Glutamatergic neuron (in vitro differentiated cells): ENCODE measurements around the gene PDE4DIP. TPM values are rescaled to one million over a fixed set of nuclear protein-coding genes. Genes with fewer than 3 reads are reported as not detected.
"Not testable (repeated sequence)": the region's sequence is repeated elsewhere in the genome, so short reads cannot be mapped to it uniquely, and the experiment has no call there.

Source experiments
- DNase-seq: peaks from one replicate; pipeline ENCODE4 v3.0.0; 2022
- H3K27ac Mint-ChIP-seq: one replicate; pipeline ENCODE4 v1.8.0; 2020; ENCODE audit warnings: mild to moderate bottlenecking, mixed read lengths, inconsistent platforms; ENCODE audit not compliant: unreplicated experiment
- H3K27me3 Mint-ChIP-seq: one replicate; pipeline ENCODE4 v1.8.0; 2020; ENCODE audit warnings: mild to moderate bottlenecking, moderate library complexity, mixed read lengths, inconsistent platforms; ENCODE audit not compliant: unreplicated experiment
- H3K36me3 Mint-ChIP-seq: one replicate; pipeline ENCODE4 v1.8.0; 2020; ENCODE audit warnings: mild to moderate bottlenecking, mixed read lengths, inconsistent platforms; ENCODE audit not compliant: unreplicated experiment
- H3K4me1 Mint-ChIP-seq: one replicate; pipeline ENCODE4 v1.8.0; 2020; ENCODE audit warnings: mild to moderate bottlenecking, low read depth, mixed read lengths, inconsistent platforms; ENCODE audit not compliant: unreplicated experiment
- H3K4me3 Mint-ChIP-seq: one replicate; pipeline ENCODE4 v1.8.0; 2020; ENCODE audit warnings: mild to moderate bottlenecking, mixed read lengths, inconsistent platforms; ENCODE audit not compliant: unreplicated experiment
- H3K9me3 Mint-ChIP-seq: one replicate; pipeline ENCODE4 v1.8.0; 2020; ENCODE audit warnings: mild to moderate bottlenecking, moderate library complexity, mixed read lengths, inconsistent platforms; ENCODE audit not compliant: unreplicated experiment
- total RNA-seq: library from RNA; stranded (reverse); fragmentation: NEBNext Ultra II Directional; extraction: Animal tissue kit (Norgen Biotek cat#: 25700); gene quantifications from one replicate; pipeline ENCODE4 v1.2.1, GENCODE V29; 2021; ENCODE audit not compliant: unreplicated experiment
- TF ChIP-seq, protein P1 (sequence below): fragments of 200-600 bp; sonication (generic); IDR thresholded peaks from one replicate; pipeline ENCODE4 v1.5.0; 2021; ENCODE audit not compliant: partially characterized antibody, unreplicated experiment

The PDE4DIP gene
- total RNA-seq, 1 donor from 2014 or later = 163 TPM

DNA sequence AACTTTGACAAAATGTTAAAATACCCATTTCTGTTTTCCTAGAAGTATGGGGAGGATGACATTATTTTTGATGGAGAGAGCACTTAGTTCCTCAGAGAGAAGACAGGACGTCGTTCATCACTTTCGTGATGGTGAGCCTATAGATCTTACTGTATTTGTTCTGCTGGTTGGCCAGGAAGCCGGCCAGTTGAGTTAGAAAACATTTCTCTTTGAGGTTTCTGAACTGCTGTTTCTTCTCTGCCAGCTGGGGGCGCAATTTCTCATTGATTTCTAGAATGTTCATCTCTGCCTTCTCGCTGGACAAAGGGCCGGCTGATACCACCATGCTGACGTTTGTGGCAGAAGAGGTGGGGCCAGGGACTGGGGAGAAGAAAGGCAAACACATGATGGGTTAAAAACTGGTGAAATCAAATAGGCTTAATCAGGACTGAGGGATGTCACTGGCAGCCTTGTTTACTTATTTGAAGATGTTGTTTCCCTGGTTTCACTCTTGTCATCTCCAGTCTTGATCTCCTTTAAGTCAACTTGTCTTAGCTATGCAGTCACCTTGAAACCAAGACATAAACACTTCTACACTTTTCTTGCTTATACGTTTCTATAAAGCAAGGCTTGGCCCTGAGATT lies 231.4 kb downstream of the PDE4DIP start:
- not testable (repeated sequence) for H3K27me3 Mint-ChIP-seq, H3K27ac Mint-ChIP-seq, H3K4me1 Mint-ChIP-seq, H3K36me3 Mint-ChIP-seq, H3K9me3 Mint-ChIP-seq, DNase-seq, H3K4me3 Mint-ChIP-seq
- TF ChIP-seq, protein P1, sequence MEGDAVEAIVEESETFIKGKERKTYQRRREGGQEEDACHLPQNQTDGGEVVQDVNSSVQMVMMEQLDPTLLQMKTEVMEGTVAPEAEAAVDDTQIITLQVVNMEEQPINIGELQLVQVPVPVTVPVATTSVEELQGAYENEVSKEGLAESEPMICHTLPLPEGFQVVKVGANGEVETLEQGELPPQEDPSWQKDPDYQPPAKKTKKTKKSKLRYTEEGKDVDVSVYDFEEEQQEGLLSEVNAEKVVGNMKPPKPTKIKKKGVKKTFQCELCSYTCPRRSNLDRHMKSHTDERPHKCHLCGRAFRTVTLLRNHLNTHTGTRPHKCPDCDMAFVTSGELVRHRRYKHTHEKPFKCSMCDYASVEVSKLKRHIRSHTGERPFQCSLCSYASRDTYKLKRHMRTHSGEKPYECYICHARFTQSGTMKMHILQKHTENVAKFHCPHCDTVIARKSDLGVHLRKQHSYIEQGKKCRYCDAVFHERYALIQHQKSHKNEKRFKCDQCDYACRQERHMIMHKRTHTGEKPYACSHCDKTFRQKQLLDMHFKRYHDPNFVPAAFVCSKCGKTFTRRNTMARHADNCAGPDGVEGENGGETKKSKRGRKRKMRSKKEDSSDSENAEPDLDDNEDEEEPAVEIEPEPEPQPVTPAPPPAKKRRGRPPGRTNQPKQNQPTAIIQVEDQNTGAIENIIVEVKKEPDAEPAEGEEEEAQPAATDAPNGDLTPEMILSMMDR = peak; percentile 41

Other genes with a start within 250 kb of the PDE4DIP start
- 2.2 TPM for gene NBPF14, start 248.4 kb upstream of the PDE4DIP start, total RNA-seq
- not detected for gene NUDT4B, start 95.7 kb upstream of the PDE4DIP start, total RNA-seq